ENCODE data around the gene TMPRSS13.

The TMPRSS13 gene

DNA sequence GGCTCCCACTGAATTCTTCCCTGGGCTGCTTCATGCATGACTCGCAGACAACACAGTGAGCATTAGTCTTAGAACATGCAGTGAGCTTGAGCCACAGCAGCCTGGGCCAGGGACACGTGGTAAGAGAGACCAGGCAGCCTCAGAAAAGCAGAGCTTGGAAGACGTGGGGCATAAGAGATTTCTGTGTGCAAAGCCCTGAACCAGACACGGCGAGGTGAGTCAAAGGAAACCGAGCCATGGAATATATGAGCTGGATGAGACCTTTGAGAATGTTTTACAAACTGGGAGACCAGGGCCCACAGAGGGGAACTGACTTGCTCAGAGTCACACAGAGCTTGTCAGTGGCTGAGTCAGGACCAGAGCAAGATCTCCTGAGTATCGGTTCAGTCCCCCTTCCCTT is 44.2 kb downstream of the TMPRSS13 start:
- DNase-seq: no peak

DNA sequence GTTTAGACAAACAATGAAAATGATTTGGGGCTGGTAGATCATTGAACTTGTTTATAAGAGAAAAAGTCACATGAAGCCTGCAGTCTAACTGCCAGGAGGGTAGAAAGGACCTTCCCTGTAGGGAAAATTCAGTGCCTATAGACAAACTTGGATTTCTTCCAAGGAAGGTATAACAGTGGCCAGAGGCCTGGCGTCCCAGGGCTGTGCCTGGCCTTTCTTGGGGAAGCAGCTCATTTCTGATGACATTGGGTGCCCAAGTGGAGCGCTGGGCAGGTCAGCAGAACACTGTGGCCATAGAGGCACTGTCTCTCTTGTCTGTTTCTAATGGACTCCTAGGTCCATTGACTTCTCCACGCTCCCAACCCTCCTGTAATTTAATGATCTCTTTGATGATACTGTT is 46.1 kb downstream of the TMPRSS13 start:
- DNase-seq: no peak

DNA sequence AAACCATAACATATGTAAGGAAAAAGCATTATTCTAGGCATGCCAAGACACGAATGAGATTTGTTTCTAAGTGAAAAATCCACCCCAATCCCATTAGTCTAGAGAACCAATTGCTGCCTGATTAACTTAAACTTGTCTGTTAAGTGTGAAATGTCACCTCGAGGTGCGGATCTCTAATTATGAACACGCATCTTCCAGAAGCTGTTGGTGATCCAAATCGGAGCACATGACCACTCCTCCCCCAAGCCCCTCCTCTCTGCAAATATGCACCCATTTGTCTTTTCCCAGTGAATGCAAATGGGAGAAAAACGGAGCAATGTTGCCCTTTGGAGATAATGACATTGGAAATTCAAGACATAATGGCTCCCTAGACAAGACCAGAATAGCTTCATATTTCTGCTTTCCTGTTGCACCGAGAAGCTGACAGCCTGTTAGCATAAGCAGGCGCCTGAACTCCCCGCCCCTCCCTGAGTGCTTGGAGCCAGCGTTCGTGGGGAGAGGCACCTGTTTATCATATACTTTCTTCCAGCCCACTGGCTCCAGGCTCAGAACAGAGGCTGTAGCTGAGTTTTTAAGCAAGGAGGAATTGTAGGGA is 46.8 kb downstream of the TMPRSS13 start:
- no peak for DNase-seq

DNA sequence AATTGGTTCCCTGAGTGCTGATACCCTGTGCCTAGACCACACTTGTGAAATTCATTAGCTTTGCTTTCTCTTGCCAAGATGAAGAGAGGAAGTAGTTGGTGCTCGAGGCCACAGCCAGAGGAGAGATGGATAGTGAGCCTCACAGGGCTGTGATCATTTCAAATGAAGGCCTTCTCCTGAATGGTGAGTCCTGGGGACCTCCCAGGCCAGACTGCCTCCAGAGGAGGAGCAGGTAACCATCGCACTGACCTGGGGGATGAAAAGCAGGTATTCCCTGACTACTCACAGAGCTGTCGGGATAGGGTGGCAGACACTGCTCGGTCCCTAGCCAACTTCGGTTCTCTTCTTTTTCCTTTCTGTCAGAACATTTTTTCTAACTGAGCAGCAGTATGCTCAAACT is 48.0 kb downstream of the TMPRSS13 start:
- DNase-seq: no peak

DNA sequence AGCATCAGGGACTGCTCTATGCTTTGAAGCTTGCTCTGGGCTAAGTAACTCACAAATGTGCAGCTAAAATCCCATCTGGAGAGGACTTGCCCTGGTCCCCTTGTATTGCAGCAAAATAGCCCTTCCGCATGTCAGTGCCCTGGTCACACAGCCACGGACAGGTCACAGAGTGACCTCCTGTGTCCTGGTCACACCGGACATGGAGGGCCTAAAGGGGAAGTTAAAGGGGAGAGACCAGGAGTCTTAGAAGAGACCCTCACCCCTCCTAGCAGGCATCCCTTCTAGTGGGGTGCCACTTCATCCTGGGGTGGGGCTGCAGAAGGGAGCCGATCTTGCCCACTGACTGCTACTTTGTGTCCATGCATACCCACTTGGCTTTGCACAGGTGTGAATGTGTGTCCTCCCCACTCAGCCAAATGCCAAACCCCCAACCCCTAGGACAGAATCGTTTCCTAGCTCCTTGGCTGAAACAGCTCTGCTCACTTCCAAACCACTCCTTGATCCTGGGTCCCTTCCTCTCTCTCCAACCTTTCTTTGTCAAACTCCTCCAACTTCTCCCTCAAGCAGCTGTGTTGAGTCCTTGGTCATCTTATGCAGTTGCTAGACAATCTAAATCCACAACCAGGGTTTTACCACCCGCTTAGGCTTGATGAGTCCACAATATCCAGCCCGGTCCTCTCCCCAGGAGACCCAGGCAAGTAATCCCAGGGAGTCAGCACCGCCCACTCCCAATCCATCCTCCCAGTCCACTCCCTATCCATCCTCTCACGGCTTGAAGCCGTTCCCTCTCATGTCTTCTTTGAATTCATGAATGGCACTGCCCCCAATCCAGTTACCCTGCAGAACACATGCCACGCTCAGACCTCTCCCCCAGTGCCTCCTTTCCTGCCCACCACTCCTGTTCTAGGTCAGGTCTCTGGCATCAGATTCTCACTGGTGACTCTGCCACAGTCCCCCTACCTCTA is 49.4 kb downstream of the TMPRSS13 start:
- no peak for DNase-seq

DNA sequence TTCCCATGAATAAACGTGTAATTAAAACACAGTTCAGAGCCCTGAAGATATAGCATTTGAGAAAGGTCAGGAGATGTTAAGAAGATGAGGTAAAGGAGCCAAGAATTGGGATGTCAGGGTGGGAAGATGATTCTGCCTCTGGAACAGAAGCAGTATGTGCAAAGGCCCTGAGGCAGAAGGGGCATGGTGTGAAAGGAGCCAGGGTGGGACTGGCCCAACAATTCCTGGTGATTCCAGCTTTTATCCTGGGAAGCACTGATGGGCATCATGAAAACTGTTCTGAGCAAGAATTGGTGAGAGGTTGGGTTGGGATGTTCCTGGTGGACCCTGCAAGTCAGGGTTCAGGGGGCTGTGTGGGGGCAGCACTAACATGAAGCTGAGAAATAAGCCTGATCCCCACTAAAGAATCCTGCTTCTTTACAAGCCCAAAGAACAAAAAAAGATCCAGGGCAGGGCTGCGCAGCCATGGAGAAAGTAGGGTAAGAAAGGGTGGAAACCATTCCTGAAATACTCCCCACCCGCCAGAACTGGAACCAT is 50.2 kb downstream of the TMPRSS13 start:
- no peak for DNase-seq

DNA sequence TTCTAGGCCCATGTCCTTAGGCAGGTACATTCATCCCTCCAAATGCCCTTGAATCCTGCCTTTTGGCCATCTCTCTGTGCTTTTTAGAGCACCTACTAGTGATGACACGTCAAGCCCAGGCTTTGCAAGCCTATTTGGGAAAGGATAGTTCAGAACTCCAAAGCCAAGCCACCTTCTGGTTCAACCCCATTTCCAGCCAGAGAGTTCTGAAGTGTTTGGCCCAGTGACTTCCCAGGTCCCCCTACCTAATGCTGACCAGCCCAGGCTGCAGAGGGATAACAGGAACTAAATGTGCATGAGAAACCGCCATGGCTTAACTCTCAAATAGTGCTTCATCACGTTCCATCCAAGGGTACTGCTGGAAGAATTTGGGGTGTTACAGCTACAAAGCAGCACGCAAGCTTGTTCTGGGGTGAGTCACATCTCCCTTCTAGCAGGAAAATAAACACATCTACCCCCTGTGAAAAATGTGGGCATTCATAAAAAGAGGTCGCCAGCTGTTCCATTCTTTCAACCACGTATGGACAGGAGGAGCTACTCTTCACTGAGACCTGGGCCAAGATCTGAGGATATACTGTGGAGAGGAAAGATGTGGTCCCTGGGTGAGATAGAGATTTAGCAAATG is 50.8 kb downstream of the TMPRSS13 start:
- no peak for DNase-seq

DNA sequence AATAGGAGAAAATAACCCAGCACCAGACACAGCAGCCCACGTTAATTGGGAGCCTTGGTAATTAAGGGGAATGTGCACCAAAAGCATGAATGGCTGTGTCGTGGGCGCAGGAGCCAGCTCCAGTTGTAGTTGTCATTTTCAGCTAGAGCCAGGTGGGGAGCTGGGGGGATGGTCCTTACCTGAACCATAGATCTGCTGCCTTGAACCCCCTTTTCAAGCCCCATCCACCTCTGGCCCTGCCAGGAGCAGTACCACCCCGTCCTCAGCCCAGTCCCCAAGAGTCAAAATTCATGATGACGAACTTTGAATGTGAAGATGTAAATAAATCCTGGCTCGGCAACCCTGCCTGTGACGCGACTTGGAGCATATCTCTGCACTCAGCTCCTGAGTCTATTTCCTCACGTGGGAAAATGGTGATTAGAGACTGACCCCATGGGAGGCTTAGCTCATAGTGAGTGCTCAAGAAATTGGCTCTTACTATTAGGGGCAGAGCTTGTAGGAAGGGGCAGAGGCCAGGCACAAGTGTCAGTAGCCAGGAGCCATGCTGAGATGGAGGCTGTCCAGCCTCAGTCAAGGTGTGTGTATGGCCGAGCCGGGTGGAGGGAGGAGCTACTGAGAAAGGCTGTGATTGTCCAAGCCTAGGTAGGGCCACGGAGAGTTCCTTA is 52.0 kb downstream of the TMPRSS13 start:
- no peak for DNase-seq

DNA sequence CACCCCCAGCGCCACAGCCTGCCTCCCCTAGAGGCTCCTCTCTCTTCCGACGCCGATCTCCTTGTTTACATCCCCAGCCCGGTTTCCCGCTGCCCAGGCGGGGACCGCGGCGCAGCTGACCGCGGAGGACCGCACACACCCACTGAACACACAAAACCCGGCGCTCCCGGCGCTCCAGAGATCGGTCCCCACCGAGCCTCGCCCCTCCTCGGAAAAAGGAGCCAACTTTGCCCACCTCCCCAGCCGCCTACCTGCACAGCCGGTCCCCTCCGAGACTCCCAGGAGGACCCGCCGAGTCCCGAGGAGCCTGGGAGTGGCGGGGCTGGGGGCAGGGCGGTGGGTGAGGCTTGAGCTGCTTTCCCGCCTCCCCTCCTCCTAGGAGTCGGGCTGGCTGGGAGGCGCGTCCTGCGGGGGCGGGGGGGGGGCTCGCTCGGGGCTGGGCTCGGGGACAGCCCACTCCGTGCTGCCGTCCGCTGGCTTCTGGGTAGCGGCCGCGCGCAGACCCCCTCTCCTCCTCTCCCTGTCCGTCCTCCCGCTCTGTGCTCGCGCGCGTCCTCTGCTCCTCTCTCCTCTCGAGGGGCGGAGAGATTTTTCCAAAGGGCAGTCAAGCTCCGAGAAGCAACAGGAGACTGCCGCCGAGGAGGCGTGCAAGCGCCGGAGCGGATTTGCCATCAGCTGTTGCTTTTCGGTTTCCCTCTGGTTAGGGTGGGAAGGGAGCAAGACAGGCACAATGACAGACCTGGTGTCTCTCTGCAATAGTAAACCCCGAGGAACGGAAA is 52.7 kb downstream of the TMPRSS13 start, which contains the start of gene FXYD6:
FXYD6 (minus strand) TSS at position 318 of the 779 bp plus-strand sequence. CDS start 33,882 bp downstream, outside the sequence.
- peak; percentile 94 for DNase-seq

DNA sequence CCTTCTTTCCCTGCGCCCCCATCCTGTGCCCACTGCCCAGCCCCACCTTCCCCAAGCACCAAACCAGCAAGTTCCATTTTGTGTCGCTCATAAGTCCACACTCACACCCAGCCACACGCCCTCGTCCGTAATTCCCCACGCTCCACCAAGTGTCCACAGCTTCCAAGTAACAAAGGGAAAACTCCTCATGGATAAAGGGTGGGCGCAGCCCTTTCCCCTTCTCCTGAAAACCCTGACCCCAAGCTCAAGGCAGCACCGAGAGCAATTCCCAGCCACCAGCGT is 53.2 kb downstream of the TMPRSS13 start:
- no peak for DNase-seq

DNA sequence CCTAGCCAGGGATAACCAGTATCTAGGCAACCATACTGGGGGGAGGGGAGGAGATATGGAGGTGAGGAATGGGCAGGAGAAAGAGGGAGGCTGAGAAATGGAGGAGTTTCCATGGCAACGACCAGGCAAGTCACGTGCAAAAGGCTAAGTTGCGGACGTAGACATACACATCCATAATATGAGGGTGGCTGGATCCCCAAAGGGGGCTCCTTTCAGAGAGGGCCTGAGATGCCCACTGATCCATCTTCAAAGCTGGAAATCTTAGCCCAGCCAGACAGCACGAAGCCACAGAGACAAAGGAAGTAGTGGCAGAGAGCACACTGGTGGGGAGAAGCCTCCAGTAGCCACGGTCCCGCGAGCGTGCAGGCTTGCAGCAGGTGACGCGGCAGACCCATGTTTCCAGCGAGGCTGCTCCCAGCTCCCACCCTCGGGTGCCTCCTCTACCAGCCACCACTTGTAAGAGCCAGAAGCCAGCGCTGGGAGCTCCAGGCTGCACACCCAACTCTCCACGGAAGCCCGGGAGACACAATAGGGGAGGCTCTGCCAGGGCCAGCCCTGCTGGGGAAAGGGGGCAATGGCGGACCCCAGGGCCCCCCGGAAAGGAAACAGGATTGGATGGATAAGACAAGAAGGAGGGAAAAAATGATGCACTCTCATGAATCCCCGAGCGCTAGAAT is 53.7 kb downstream of the TMPRSS13 start:
- no peak for DNase-seq

DNA sequence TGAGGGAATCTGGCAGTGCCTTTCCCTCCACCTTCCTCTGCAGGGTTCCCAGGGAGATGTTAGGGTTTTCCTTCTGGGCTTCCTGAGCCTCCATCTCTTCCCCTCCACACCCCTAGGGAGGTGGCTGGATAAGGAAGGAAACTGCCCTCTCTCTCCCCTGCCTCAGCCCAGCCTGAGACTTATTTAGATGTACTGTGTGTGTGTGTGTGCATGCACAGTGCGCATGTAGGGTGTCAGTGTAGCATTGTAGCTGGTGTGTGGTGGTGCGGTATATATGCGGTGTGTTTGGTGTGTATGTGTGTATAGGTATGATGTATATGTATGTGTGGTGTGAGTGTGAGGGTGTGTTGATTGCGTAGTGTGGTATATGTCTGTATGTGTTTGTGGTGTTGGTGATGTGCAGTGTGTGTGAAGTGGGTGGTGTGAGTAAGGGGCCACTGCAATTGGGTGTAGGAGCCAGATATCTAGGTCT is 54.3 kb downstream of the TMPRSS13 start:
- DNase-seq: no peak

DNA sequence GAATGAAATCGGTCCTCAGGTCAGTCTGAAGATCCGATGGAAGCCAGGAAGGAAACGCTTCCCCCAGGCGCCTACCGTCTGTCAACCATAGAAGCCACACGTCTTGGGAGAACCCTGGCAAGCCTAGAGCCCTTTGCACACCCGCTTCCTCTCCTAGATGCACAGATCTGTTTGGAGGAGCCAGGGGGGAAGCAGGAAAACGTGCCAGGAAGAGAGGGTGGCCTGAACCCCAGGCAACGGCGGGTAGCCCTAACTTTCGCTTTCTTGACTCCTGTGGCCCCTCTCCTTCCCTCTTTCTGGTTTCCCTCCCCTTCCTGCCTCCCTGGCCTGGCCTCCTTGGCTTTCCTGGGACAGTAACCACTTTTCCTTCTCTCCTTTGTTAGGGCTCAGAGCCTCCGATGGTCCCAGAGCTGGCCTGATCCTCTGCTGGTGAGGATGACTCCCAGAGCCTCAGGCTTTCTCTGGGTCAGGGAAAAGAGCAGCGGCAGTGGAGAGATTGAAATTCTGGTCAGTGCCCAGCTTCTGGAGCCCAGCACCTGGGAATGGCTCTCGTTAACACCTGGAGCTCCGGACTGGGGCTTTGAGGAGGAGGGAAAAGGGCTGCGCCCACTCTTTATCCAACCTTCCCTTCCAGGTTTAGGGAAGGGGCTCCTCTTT is 54.8 kb downstream of the TMPRSS13 start:
- DNase-seq: no peak

DNA sequence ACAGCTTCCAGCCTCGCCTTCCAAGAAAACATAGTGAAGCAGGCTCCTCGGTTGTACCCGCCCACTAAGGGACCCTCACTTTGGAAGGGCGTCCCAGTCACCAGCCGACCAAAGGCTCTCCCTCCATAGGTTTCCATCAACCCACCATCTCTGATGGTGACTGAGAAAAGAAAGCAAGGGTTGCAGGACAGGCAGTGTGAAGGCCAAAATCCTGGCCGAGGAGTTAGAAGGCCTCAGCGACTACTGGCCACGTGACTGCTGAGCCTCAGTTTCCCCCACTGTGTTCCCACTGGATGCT is 55.4 kb downstream of the TMPRSS13 start:
- DNase-seq: no peak

DNA sequence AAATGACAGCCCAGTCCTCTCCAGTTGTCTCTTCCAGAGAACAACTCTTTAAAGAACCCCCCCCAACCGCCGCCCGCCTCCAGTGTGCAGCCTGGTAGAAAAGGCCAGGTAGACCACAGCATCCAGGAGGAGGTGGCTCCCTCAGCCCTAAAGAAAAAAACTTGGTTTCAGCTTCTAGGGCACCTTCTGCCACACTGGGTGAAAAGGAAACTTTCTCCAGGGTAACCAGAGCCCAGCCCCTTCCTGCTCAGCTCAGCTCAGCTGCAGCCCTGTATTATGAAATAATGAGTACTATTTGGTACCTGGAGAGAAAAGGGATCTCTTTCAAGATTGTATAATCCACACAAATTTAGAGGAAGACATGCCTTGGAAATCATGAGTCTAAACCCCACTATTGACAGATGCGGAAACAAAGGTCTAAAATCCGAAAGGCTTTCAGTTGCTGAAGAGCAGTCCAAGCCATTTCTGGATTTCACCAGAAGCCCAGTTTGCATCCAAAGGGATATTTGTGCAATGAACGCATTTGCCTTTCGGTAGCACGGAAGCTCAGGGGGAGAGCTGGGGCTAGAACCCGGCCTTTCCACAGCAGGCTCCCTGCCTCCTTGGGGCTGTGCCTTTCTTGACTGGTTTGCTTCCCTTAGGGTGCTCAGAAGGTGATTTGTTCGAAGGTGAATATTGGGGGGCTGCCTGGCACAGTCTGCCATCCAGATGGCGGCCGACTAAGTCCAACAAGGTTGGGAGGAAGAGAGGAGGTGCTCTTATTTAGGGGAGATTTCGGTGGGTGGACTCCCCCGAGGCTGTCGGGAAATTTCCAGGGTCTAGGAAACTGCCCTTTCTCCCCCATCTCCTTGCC is 56.0 kb downstream of the TMPRSS13 start:
- DNase-seq: no peak

DNA sequence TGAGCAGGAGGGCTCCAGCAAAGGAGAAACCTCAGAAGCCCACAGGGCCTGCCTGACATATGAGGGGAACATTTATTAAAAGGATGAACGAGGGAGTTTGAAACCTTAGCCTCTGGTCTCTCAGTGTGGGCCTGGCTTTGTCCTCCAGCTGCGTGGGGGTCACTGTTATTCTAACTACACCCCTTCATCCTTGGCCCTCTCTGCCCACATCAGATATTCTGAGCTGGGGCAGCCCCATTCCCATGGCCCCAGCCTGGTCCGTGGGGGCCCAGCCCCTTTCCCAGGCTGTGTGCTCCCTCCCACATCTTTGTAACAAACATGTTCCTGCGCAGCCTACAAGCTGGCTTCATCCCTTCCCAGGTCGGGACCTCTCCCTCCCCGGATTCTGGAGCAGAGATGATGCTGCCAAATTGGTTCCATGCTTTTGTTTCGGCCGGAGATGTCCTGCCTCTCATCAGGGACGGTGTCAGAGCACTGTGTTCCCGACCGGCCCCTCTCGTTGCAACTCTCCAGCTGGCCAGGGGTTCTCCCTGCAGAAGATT is 56.7 kb downstream of the TMPRSS13 start:
- no peak for DNase-seq

DNA sequence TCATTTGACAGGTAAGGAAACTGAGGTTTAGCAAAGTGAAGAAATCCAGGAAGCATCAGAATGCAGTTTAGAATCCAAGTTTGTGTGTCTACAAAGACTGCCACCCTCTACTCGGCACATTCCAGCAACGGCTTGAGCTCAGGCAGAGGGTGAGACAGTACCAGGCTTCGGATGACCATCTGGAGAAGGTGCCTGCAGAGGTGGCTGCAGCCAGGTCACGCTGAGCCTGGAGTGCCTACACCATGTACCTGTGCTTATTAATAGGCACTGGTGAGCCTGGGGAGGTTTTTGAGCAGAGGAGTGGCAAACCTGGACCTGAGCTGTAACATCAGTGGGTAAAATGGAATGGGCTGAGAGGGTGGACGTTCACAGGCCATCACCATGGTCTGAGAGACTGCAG is 57.4 kb downstream of the TMPRSS13 start:
- no peak for DNase-seq

DNA sequence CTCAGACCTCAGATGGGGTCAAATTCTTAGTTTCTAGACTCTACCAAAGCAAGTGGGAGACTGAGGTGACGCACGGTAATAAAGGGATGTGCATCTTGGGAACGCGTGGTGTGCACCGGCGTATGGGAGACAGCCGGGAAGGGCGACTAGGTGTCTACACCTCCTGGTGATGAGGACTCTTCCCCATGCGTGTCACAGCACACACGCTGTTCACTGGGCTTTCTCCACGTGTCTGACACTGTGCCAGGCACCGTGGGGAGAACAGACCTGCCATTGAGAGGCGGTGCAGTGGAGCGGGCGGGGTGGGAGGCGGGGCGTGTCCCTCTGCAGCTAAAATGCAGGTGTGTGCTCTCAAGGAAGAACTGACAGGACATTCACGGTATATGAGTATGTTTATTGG is 58.0 kb downstream of the TMPRSS13 start:
- no peak for DNase-seq

DNA sequence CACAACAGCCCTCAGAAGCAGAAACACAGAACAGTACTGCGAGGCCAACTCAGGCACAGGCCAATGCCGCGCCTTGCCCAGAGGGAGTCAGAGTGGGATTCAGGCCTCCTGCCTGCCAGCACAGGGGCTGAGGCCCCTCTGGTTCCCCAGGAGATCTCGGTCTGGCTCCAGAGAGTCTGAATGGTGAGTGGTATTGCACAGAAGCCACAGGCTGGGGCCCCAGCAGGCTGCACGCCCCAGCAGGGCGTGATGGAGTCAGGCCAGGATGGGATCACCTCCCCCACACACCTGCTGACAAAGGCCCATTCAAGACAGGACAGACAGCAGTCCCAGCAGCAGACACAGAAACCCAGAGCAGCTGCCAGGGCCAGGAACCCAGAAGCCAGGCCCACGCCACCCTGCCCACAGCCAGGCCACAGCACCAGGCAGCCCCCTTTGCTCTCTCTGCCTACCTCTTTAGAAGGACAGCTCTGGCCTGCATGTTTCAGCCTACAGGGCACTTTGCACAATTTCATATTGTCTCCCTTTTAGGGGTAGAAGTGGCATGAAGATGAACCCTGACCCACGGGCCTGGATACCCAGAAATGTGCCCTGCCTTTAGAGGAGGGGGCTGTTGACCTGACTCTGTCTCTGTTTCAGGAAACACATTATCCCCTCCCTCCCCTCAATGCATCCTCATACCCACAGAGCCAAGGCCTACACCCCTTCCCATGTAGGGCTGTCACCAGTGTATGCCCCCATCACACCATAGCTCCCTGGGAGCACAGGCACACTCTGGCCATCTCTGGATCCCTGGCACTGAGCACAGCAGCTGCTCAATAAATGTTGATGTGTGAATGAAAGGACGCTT is 58.9 kb downstream of the TMPRSS13 start:
- DNase-seq: peak; percentile 65

Measured in femur (tissue), 1 donor.